Caco-2 (cell line): Measurements from ENCODE around the gene PGD. TPM values are rescaled to one million over a fixed set of nuclear protein-coding genes. Genes with fewer than 3 reads are reported as not detected.
A peak's percentile ranks its signal among the peaks of the same experiment; 100 is the strongest.

ENCODE experiments used
- BruUV-seq: library from RNA; stranded (reverse); fragments of 400-500 nt; replicated peaks from 2 replicates; lab custom pipeline; 2021; lab: Mats Ljungman, UMichigan
- CTCF ChIA-PET: fragments of 300-600 bp; sonication (Branson Sonifier 250); formaldehyde crosslinking; loops from one replicate; lab custom pipeline; 2022; ENCODE audit warnings: antibody characterized with exemption; lab: Charles Lee
- POLR2A ChIA-PET: fragments of 300-600 bp; sonication (Branson Sonifier 250); formaldehyde crosslinking; loops from one replicate; lab custom pipeline; 2022; ENCODE audit warnings: antibody characterized with exemption; lab: Charles Lee
- DNase-seq, 2 experiments: peaks; one replicate each; pipeline versions ENCODE4 v3.0.0 to v3.0.0-alpha.2; 2020 to 2022
- H3K27me3 ChIP-seq: replicated peaks from 2 replicates; pipeline ENCODE4 v1.6.0; 2011; ENCODE audit warnings: low read length; ENCODE audit not compliant: control insufficient read depth, insufficient read depth
- H3K36me3 ChIP-seq: 2 replicates; pipeline ENCODE4 v1.5.1; 2011; ENCODE audit warnings: low read length; ENCODE audit not compliant: control insufficient read depth, insufficient read depth
- H3K4me1 ChIP-seq: fragments of 250-450 bp; sonication (Bioruptor Pico); 2 replicates; pipeline ENCODE4 v1.5.1; 2020; ENCODE audit warnings: mild to moderate bottlenecking
- H3K4me3 ChIP-seq: 2 replicates; pipeline ENCODE4 v1.5.1; 2011; ENCODE audit warnings: low read depth, mild to moderate bottlenecking, control low read depth, low read length
- H3K9me3 ChIP-seq: fragments of 250-450 bp; sonication (Bioruptor Pico); 2 replicates; pipeline ENCODE4 v1.5.1; 2020; ENCODE audit warnings: mild to moderate bottlenecking, moderate library complexity
- H3K27ac Mint-ChIP-seq: one replicate; pipeline ENCODE4 v1.8.0; 2022; ENCODE audit warnings: mixed read lengths; ENCODE audit not compliant: unreplicated experiment
- H3K27me3 Mint-ChIP-seq: one replicate; pipeline ENCODE4 v1.8.0; 2022; ENCODE audit warnings: mixed read lengths; ENCODE audit not compliant: insufficient read depth, unreplicated experiment
- H3K36me3 Mint-ChIP-seq: one replicate; pipeline ENCODE4 v1.8.0; 2022; ENCODE audit warnings: mild to moderate bottlenecking, mixed read lengths; ENCODE audit not compliant: insufficient read depth, unreplicated experiment
- H3K4me1 Mint-ChIP-seq: one replicate; pipeline ENCODE4 v1.8.0; 2022; ENCODE audit warnings: low read depth, mixed read lengths; ENCODE audit not compliant: unreplicated experiment
- H3K4me3 Mint-ChIP-seq: one replicate; pipeline ENCODE4 v1.8.0; 2022; ENCODE audit warnings: mild to moderate bottlenecking, moderate library complexity, mixed read lengths; ENCODE audit not compliant: unreplicated experiment
- H3K9me3 Mint-ChIP-seq: one replicate; pipeline ENCODE4 v1.8.0; 2022; ENCODE audit warnings: mixed read lengths; ENCODE audit not compliant: unreplicated experiment
- CTCF ChIP-seq, 2 experiments: fragments of 200-600 bp in 1 of 2; IDR thresholded peaks; 1 replicate in 1 of 2; 2 replicates in 1 of 2; pipeline versions ENCODE4 v1.5.1 to v1.8.0; 2011 to 2022; ENCODE audit warnings: antibody characterized with exemption in 1 of 2, control low read depth in 1 of 2, inconsistent platforms in 1 of 2, low read depth in 1 of 2, low read length in 1 of 2, mild to moderate bottlenecking in 1 of 2, moderate library complexity in 1 of 2; ENCODE audit not compliant: insufficient read depth in 1 of 2, severe bottlenecking in 1 of 2, unreplicated experiment in 1 of 2
- intact Hi-C: fragments of 100-400 bp; cut with micrococcal nuclease; formaldehyde crosslinking; loops from one replicate; pipeline ENCODE4 v1.10.0; 2022; ENCODE audit not compliant: unreplicated experiment
- total RNA-seq: library from RNA; stranded (reverse); gene quantifications from 2 replicates; pipeline ENCODE4 v1.2.3, GENCODE V29; 2022

PGD gene
- total RNA-seq, 1 experiment from 2014 or later, result 215 TPM

GRCh38 chr1:10457875-10458274 is 59.0 kb downstream of the PGD start:
- Mint-ChIP-seq H3K4me1 (no peaks in the 10 kb centered on the region), H3K9me3 (no peaks in the 10 kb centered on the region), H3K27ac (no peak overlapping the region), H3K36me3 (peaks cover 48% of the 10 kb centered on the region), H3K4me3 (no peak overlapping the region), H3K27me3 (no peaks in the 10 kb centered on the region)
- H3K36me3 ChIP-seq, result peaks cover 1% of the 10 kb centered on the region; the same call in 1 of the 2 replicates
- TSS peak; percentile 13 for BruUV-seq
- CTCF ChIA-PET, result interaction anchor here (0.6 to 0.7 kb wide), 2 partner anchors 14 to 50 kb away, joined by 3 read pairs; no protein-coding TSS in a partner anchor
- intact Hi-C loops, result no loop called here
- POLR2A ChIA-PET, result no interaction called here
- H3K27me3 ChIP-seq, result no peaks in the 10 kb centered on the region
- TF ChIP-seq CTCF (IDR thresholded peaks at IDR 0.05; ENCODE audit: insufficient read depth in 1 of 2, low read depth in 1 of 2, low read length in 1 of 2, severe bottlenecking in 1 of 2, unreplicated experiment in 1 of 2), result no peak
- no peak overlapping the region for H3K4me3 ChIP-seq
- H3K9me3 ChIP-seq, result no peaks in the 10 kb centered on the region
- DNase-seq, result no peak
- H3K4me1 ChIP-seq, result peaks cover 7% of the 10 kb centered on the region; the same call in 1 of the 2 replicates

GRCh38 chr1:10459184-10459583 is 60.3 kb downstream of the PGD start:
- CTCF ChIA-PET, result interaction anchor here (1.1 kb wide), 1 partner anchor 36 kb away, joined by 3 read pairs; no protein-coding TSS in a partner anchor
- POLR2A ChIA-PET, result interaction anchor here (0.7 kb wide), 1 partner anchor 14 kb away, joined by 10 read pairs; no protein-coding TSS in a partner anchor
- Histone ChIP-seq H3K27me3 (no peaks in the 10 kb centered on the region), H3K4me3 (no peak overlapping the region), H3K4me1 (peaks cover 7% of the 10 kb centered on the region; the same call in 1 of the 2 replicates), H3K9me3 (no peaks in the 10 kb centered on the region), H3K36me3 (peaks cover 3% of the 10 kb centered on the region)
- no peaks in the 10 kb centered on the region for H3K4me1 Mint-ChIP-seq
- peak; percentile 52 to 63 for DNase-seq
- BruUV-seq, result TSS peak; percentile 18
- peaks cover 58% of the 10 kb centered on the region for H3K36me3 Mint-ChIP-seq
- intact Hi-C loops, result no loop called here
- H3K27me3 Mint-ChIP-seq, result no peaks in the 10 kb centered on the region
- H3K9me3 Mint-ChIP-seq, result no peaks in the 10 kb centered on the region
- H3K4me3 Mint-ChIP-seq, result no peak overlapping the region
- H3K27ac Mint-ChIP-seq, result no peak overlapping the region
- TF ChIP-seq CTCF (IDR thresholded peaks at IDR 0.05; ENCODE audit: insufficient read depth in 1 of 2, low read depth in 1 of 2, low read length in 1 of 2, severe bottlenecking in 1 of 2, unreplicated experiment in 1 of 2), result no peak

GRCh38 chr1:10467078-10467477 is 68.2 kb downstream of the PGD start:
- no peaks in the 10 kb centered on the region for H3K27me3 Mint-ChIP-seq
- no peak overlapping the region for H3K4me3 Mint-ChIP-seq
- no peaks in the 10 kb centered on the region for H3K9me3 Mint-ChIP-seq
- BruUV-seq, result no TSS peak
- Histone ChIP-seq H3K4me3 (no peak overlapping the region), H3K4me1 (0 out of 2 replicates have a peak, but pooled peaks cover 4% of the 10 kb centered on the region), H3K36me3 (peaks cover 5% of the 10 kb centered on the region), H3K27me3 (no peaks in the 10 kb centered on the region), H3K9me3 (no peaks in the 10 kb centered on the region)
- DNase-seq, result peak; percentile 54 to 66
- no peak overlapping the region for H3K27ac Mint-ChIP-seq
- intact Hi-C loops, result no loop called here
- CTCF ChIA-PET, result no interaction called here
- POLR2A ChIA-PET, result no interaction called here
- TF ChIP-seq CTCF (IDR thresholded peaks at IDR 0.05; ENCODE audit: insufficient read depth in 1 of 2, low read depth in 1 of 2, low read length in 1 of 2, severe bottlenecking in 1 of 2, unreplicated experiment in 1 of 2), result no peak
- H3K4me1 Mint-ChIP-seq, result peaks cover 7% of the 10 kb centered on the region
- peaks cover 62% of the 10 kb centered on the region for H3K36me3 Mint-ChIP-seq
